Choroid plexus epithelial cell (primary cell): ENCODE measurements around the gene RIPOR2.

Source experiments
- DNase-seq: peaks from one replicate; pipeline ENCODE4 v3.0.0-alpha.2; 2010; ENCODE audit warnings: low read depth
- H3K4me3 ChIP-seq: 2 replicates; pipeline ENCODE4 v1.5.1; 2011; ENCODE audit warnings: low read depth, mild to moderate bottlenecking, control low read depth, low read length, moderate library complexity
- TF ChIP-seq, protein P1 (sequence below): conservative IDR thresholded peaks from 2 replicates; pipeline ENCODE4 v1.5.1; 2011; ENCODE audit warnings: low read depth, mild to moderate bottlenecking, control low read depth, inconsistent platforms, low read length, moderate library complexity

The RIPOR2 gene

DNA sequence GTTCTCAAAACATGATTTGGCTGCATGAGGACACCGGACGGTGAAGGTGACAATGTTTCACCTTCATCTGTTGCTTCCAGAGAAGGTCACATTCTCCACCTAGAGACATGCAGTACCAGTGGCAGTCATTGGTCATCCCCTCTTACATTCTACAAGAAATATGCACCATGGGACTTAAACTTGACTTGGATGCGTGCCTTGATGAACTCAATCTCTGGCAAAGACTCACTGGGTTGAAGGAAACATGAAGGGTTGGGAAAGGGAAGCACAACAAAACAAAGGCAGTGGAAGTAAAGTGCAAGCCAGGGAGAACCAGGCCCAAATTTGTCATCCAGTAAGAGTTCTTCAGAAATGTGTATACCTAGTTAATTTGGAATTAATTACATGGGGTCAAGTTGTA is 97.7 kb downstream of the RIPOR2 start:
- no peak for DNase-seq
- no peak overlapping the region for H3K4me3 ChIP-seq
- TF ChIP-seq, protein P1, sequence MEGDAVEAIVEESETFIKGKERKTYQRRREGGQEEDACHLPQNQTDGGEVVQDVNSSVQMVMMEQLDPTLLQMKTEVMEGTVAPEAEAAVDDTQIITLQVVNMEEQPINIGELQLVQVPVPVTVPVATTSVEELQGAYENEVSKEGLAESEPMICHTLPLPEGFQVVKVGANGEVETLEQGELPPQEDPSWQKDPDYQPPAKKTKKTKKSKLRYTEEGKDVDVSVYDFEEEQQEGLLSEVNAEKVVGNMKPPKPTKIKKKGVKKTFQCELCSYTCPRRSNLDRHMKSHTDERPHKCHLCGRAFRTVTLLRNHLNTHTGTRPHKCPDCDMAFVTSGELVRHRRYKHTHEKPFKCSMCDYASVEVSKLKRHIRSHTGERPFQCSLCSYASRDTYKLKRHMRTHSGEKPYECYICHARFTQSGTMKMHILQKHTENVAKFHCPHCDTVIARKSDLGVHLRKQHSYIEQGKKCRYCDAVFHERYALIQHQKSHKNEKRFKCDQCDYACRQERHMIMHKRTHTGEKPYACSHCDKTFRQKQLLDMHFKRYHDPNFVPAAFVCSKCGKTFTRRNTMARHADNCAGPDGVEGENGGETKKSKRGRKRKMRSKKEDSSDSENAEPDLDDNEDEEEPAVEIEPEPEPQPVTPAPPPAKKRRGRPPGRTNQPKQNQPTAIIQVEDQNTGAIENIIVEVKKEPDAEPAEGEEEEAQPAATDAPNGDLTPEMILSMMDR, result no peak

- DNase-seq, result no peak
- TF ChIP-seq, protein P1, result no peak
- no peak overlapping the region for H3K4me3 ChIP-seq
Observed at GRCh38 chr6:24836109-24836508, 99.7 kb downstream of the RIPOR2 start.

- no peak overlapping the region for H3K4me3 ChIP-seq
- no peak for DNase-seq
- TF ChIP-seq, protein P1, result no peak
Observed at GRCh38 chr6:24833711-24834386, 101.9 kb downstream of the RIPOR2 start.

GRCh38 chr6:24832794-24833193 is 103.0 kb downstream of the RIPOR2 start:
- TF ChIP-seq, protein P1, result no peak
- DNase-seq, result no peak
- no peak overlapping the region for H3K4me3 ChIP-seq

DNA sequence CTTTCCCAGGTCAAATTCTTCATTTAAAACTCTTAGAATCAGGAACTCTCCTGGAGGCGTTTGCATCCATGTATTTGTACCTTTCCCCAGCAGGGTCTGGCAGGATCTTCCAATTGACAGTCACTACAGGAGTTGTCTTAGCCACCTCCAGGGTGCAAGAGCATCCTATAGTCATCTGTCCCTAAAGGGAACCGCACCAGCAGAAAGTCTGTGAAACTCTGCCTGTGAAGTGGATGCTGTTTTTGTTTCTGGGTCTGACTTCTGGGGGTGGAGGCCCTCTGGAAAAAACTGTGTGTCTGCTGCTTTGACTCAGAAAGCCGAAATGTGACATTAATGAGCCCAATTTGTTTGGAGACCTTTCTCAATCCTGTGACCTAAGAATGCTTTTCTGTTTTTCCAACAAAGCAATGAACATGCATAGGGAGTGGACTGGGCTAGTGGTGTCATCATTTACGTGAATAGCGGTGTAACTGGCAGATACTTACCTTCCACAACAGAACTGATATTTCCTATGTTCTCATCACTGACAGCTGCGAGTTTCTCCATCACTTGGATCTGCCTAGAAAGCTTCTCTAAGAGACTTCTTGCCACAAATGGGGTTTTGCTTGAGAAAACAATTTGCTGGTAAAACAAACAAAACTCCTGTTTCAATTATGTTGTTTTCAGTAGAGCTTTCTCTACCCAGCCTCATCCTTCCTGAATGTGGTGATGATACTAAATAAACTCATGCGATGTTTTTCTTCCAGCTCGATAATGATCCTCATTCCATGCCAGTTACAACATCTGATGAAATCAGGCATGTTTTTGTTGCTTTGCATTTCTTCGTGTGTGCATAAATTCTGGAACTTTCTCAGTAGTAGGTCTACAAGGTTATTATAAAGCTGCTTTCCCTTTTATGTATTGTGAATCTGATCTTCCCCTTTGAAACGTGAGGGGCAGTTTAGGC is 103.7 kb downstream of the RIPOR2 start:
- TF ChIP-seq, protein P1, result no peak
- peak; percentile 65 for DNase-seq
- H3K4me3 ChIP-seq, result no peak overlapping the region

DNA sequence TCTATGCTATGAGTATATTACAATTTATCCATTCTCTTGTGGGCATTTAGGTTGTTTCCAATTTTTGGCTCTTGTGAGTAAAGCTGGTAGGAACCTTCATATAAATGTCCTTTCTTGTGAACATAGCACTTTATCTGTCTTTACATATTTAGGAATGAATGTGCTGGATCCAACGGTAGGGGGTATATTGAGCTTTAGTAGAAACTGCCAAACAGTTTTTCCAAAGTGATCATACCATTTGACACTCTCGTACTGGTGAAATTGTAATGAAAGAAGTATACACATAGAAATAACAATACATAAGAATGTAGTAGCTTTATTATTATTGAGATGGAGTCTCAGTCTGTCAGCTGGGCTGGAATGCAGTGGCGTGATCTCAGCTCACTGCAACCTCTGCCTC is 106.1 kb downstream of the RIPOR2 start:
- TF ChIP-seq, protein P1, result no peak

GRCh38 chr6:24827970-24828369 is 107.8 kb downstream of the RIPOR2 start:
- H3K4me3 ChIP-seq, result no peak overlapping the region
- no peak for DNase-seq
- TF ChIP-seq, protein P1, result no peak

More for the DNA sequence above, 106.1 kb downstream of the RIPOR2 start:
- DNase-seq, result no peak
- H3K4me3 ChIP-seq, result no peak overlapping the region
